ENCODE data around the gene TMCO2. TPM values are rescaled to one million over a fixed set of nuclear protein-coding genes. Genes with fewer than 3 reads are reported as not detected.
"Not testable (repeated sequence)": the region's sequence is repeated elsewhere in the genome, so short reads cannot be mapped to it uniquely, and the experiment has no call there.

TMCO2 gene
- polyA plus RNA-seq (2013, experiment 1 of 2; ENCODE audit: insufficient read length): not detected
- not detected for polyA plus RNA-seq (2013, experiment 2 of 2; ENCODE audit: insufficient read length)

DNA sequence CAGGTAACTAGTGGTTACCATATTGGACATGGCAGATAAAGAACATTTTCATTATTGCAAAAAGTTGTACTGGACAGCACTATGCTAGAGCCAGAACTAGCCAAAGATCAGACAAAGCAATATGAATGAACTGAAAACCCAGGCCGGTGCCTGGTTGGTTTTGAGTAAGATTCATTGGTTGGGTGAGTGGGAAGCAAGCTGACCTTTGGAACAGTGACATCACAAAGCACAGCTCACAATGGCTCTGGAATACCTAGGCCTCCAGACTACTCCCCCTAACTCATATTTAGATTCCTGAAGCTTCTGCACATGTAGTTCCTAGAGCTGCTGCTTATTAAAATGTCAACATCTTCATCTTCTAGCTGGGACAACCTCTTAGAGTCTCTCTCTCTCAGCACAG is at the start of gene TMCO2:
Gene TMCO2 (plus strand): TSS at position 283 of the 400 bp plus-strand sequence. CDS start 57 bp downstream, at position 340.
- DNase-seq: no peak

- no peak for DNase-seq
Measured at GRCh38 chr1:40199126-40199525, 48.6 kb upstream of the TMCO2 start.

DNA sequence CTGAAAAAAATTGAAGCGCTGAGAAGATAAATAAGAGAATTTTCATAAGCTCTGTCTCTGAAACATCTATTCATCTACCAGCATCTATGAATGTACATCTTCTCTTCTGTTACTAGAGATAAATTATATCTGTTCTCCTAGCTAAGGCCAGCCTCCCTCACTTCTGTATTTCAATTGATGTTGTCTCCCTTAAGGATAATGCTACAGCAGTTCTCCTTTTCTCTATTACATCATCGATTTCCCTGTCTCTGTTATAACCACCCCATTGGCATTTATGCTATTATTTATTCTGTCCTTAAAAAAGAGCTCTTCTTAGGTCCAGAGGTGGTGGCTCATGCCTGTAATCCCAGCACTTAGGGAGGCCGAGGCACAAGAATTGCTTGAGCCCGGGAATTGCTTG is 42.9 kb upstream of the TMCO2 start:
- DNase-seq: no peak

DNA sequence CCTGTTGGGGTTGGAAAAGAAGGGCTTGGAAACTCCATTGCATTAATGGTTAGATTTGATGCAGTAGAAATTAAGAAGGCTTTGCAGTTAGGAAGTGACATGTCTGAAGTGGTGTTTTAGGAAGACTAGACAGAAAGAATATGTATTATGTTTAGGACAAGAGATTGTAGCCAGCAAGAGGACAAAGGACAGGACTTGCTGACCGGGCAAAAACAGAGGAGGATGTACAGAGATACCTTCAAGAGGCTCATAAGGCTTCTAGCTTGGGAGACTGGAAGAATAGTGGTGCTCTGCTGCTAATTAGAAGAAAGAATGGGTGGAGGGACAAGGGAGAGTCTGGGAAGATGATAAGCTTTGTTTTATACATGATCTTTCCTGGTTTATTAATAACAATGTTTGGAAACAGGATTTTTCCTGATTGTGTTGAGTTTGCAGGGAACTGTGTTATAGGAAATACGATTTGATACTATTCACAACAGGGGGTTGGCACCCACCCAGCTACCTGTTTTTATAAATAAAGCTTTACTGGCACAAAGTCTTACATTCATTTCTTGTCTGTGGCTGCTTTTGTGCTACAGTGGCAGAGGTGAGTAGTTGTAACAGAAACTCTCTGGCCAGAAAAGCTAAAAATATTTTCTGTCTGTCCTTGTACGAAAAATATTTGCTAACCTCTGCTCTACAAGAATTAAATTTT is 37.1 kb upstream of the TMCO2 start:
- DNase-seq: no peak

- DNase-seq: no peak
Measured at GRCh38 chr1:40218333-40218732, 29.4 kb upstream of the TMCO2 start.

DNA sequence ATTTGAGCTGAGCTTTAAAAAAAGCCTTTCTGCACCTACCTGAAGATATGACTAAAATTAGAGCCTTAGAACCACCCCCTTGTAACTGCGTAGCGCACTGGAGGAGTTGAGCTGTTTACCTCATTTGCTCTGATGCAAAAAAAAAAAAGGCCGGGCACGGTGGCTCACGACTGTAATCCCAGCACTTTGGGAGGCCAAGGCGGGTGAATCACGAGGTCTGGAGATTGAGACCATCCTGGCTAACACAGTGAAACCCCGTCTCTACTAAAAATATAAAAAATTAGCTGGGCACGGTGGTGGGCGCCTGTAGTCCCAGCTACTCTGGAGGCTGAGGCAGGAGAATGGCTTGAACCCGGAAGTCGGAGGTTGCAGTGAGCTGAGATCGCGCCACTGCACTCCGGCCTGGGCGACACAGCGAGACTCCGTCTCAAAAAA is 26.2 kb upstream of the TMCO2 start:
- DNase-seq: not testable (repeated sequence)

- no peak for DNase-seq
Measured at GRCh38 chr1:40221977-40222772, 25.6 kb upstream of the TMCO2 start.

DNA sequence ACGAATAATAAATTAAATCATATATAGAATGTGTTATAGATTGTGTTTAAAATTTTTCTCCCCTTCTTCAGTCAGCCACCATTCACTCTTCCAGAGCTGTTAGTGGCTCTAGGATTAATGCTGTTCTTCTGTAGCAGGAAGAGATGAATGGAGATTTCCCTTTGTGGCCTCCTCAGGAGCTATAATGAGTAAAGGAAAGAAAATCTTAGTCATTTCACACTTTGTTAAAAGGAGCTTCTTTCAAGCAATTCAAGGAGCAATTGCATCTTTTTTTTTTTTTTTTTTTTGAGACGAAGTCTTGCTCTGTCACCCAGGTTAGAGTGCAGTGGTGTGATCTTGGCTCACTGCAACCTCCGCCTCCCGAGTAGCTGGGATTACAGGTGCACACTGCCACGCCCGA is 23.7 kb upstream of the TMCO2 start:
- no peak for DNase-seq

GRCh38 chr1:40226192-40226591 is 21.5 kb upstream of the TMCO2 start:
- no peak for DNase-seq

DNA sequence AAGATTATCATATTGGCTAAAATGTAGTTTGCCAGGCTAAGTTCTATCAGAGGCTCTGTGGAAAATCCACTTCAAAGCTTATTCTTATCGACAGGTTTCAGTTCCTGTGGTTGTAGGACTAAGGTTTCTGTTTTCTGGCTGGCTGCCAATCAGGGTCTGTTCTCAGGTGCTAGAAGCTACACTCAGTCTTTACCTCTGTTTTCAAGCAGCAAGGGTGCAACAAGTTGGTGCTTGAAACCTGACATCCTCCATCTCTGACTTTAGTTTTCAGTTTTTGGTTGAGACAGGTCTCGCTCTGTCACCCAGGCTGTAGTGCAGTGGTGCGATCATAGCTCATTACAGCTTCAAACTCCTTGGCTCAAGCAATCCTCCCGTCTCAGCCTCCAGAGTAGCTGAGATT is 15.3 kb upstream of the TMCO2 start:
- no peak for DNase-seq

DNA sequence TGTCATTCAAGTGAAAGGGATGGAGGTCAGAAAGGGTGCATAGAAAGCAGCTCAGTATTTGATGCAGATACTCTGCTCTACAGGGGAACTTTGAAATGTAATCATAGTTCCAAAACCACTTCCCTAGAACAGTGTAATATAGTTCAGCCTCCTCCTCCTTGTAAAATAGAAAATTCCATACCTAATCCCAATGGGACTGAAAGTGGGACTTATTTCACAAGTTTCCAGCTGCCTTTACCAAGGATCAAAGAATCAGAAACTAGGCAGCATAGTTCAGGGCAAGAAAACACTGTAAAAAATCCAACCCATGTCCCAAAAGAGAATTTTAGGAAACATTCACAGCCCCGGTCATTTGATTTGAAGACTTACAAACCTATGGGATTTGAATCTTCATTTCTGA is 8.1 kb upstream of the TMCO2 start:
- DNase-seq: peak; percentile 52

DNA sequence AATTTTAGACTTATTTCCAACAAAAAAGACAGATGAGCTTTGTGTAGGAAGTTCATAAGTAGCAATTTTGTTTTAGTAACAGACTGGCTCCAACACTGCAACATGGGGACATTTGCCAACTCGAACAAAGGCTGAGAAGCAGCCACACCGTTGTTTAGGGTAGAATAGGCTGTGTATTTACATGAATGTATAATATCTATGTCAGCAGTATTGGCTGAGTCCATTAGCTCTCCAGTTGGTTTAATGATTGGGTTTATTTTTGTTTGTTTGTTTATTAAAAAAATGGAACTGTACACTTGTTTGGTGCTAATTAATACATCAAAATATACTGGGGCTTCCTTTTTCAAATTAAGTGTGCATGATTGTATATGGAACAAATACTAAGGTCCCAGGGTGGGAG is 7.3 kb upstream of the TMCO2 start:
- DNase-seq: no peak

DNA sequence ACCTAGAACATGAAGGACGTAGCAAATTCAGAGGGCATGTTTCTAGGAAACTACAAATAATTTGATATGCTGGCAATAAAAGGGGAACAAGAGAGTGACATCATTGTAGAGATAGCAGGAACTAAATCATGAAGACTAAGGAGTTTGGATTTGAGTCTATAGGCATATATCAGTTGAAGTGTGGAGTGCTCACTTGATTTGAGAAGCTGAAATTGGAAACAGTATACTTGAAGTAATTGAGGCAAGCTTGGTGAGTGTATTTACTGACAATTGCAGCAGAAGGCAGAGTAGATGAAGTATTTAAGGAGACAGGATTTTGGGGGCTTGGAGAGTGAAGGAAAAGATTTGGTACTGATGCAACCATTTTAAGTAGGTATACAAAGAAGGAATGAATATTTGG is 6.4 kb upstream of the TMCO2 start:
- DNase-seq: no peak

DNA sequence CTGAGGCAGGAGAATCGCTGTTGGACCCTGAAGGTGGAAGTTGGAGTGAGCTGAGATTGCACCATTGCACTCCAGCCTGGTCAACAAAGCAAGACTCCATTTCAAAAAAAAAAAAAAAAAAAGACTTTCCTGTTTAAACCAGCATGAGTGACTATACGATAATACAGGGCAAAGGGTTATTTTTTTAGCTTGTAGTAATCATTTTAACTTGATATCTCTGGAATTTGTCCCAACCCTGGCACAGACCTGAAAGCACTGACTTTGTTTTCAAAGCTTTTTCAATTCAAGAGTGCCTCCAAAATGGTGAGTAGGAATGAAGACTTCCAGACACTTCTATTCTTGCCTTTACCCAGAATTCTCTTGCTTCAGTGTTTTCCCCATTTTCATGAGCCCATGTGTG is 4.4 kb upstream of the TMCO2 start:
- DNase-seq: peak; percentile 15

GRCh38 chr1:40244138-40244744 is 3.5 kb upstream of the TMCO2 start:
- DNase-seq: no peak

- no peak for DNase-seq
Measured at GRCh38 chr1:40245686-40246085, 2.1 kb upstream of the TMCO2 start.

- no peak for DNase-seq
Measured at GRCh38 chr1:40248412-40248811, 675 bp downstream of the TMCO2 start.

GRCh38 chr1:40251456-40251855 is 3.7 kb downstream of the TMCO2 start:
- no peak for DNase-seq

GRCh38 chr1:40252601-40253000 is 4.9 kb downstream of the TMCO2 start:
- DNase-seq: peak; percentile 14

DNA sequence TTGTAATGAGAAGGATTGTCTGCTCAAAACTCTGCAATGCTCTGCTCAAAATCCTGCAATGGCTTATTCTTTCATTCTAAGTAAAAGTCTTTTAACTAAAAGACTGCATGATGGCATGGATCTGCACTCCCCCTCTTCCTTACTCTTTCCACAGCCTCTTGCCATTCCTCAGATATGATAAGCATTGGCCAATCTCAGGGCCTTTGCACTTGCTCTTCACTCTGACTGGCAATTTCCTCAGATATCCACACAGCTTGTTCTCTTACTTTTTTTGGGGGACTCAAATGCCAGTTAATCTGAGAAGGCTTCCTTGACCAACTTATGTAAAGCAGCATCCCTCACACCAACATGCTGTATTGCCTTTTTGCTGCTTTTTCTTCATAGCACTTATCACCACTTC is 7.5 kb downstream of the TMCO2 start:
- DNase-seq: no peak

DNA sequence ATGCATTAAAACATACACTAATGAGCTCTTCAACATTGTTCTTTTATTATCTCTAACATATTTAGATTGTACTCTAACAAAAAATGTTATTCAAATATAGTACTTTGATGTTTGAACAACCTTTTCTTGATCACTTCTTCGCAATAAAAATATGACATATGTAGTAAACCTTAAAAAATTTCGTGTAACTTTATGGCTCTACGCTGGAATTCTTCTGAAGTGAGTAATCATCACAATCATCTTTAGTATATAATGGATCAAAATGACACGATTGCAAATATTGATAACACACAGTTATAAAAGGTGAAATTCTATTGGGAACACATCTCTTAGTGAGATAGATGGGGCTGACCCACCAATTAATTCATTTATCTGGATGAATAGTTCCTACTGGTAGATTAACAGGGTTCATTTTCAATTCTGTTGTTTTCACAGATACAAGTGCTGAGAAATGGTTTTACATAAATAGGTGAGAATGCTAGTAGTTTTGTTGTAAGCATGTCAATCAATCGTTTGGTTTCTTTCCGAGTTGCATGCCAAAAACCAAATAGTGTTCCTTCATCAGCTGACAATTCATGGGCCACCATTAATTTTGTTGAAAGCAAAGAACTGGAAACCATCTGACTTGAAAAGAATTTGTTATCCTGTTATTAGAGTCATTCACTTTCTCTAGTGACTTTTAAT is 8.8 kb downstream of the TMCO2 start:
- no peak for DNase-seq

DNA sequence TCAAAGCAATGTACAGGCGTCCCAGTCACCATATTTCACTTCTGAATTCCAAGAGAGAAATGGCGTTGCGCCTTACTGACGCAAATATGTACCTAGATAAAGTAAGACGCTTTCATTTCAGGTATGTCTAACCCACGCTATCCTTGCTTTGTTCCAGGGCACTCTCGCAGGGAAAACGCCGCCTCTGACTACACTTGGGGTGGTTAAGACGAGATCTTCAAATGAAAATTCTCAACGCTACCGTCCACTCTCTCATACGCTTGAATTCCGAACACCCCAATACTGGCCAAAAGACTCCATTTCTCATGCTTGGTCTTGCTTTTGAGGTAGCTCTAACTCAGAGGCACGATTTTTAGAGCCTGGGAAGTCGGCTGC is 9.6 kb downstream of the TMCO2 start:
- DNase-seq: no peak

All from fibroblast of skin of scalp (primary cell).